Stimulated activated CD8-positive, alpha-beta memory T cell treated with anti-CD3 and anti-CD28 coated beads, Interleukin-7, amount 100 ng/mL, for 4 hours (primary cell): ENCODE data around the gene PPP2R2C.

Source experiments
- DNase-seq, 2 donors: peaks; one replicate each; pipeline ENCODE4 v3.0.0-alpha.2; 2020; ENCODE audit warnings: low read depth in 2 of 2

The PPP2R2C gene

DNA sequence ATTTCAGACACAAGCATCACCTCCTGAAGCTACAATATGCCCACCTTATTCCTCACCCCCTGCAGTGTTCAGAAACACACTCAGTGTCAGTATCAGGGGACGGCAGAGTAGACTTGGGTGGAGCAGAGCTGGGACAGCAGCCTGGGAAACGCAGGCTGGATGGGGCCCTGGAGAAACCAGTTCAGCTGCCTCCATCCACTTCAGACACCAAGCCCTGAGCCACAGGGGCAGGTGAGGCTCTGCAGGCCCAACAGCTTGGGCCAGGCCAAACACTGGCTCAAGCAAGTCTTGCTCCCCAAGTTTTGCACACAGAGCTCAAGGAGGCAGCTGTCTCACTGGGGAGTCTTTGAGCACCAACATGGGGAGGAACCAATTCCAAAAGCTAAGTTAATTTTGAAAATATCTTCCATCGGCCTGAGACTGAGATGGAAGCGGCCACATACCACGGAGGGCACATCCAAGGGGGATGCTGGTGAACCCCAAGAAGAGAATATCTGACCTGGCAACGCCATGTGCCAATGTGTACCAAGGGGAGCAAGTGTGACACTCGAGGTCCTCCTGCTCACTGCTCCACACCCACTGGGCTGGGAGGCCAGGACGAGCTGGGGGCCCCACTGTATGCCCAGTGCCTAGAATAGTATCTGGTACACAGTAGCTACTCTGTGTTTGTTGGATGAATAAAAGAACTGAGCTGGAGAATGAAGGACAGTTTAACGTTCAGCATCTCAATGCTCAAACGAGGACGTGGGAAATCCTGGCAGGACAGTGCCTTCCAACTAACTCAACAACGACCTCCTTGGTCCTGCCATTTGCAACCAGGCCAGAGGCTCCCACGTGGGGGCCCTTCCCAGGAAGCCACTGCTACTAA, 45.6 kb downstream of the PPP2R2C start:
- no peak for DNase-seq

DNA sequence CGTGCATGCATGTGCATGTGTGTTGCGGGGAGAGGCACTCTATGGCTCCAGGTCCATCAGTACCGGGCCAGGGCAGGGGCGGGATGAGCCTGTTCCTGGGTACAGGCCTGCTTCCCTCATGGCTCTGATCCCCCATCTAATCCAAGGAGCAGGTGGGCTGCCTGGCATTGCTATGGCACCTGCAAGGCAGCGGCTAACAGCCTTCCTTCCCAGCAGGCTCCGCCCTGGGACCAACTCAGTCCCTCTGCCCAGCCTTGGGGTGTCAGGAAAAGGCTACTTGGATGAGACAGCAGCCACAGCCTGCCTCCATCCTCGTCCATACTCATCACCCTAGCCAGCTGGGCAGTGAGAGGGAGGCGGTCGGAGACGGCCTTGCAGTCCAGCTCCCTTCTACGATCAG, 46.5 kb downstream of the PPP2R2C start:
- DNase-seq, result no peak

DNA sequence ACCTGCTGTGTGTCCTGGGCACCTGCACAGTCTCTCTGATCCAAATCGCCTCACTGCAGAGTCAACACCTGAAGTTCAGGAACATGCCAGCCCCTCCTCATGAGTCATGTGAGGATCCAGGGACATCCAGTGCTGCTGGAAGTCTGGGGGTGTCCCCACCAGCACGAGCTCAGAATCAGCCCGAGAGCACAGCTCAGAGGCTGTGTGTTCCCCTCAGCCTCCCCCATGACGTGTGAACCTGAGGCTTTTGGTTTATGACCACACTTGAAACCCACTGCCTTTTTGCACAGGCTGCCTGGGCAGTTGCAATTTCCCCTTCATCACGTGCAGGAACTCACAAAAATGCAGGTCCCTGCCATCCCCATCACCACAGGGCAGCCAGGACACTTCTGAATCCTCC, 47.1 kb downstream of the PPP2R2C start:
- DNase-seq, result no peak

DNA sequence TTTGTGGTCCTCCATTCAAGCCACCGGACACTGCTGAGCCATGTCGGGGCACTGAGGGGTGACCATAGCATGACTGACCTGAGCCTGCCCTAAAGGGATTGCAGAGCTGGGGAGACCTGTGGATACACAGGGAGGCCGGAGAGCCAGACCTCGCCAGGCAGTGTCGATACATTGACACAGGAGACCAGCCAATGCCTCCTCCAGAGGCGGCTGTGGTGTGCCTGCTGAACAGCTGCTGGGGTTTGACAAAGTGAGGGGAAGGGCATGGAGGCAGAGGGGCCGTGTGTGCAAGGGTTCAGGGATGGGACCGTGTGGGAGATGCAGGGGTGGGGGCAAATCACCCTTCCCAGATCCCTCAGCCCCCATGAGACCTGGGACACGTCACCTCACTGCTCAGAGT, 48.0 kb downstream of the PPP2R2C start:
- no peak for DNase-seq

DNA sequence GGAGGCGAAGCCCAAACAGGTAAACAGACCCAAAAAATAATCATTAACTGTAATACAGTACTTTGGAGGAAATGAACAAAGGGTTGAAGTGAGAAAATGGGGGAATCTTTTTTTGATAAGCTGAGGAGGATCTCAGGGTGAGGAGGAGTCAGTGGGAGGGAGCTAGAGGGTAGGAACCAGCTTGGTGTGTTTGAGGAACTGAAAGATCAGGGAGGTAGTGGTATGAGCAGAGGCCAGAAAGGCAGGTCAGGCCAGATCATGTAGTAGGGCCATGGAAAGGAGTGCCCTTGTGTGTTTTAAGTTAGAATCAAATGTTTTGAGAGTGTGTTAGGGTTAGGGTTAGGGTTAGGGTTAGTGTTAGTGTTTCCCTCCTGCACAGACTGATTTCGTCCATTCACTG, 48.8 kb downstream of the PPP2R2C start:
- DNase-seq, result no peak

DNA sequence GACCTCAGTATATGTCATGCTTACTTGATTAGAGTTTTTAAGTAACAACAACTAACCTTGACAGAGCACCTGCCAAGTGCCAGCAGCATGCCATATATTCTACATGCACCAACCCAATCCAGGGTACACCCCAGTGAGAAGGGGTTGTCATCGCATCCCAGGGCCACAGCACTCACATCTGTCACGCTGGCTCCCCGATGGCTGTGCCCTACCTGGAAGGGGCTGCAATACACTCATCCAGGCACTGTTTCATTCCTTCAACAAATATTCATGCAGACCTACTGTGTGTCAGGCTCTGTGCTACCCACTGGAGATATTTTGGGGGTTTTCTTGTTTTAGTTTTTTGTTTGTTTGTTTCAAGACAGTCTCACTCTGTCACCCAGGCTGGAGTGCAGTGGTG, 49.5 kb downstream of the PPP2R2C start:
- DNase-seq, result no peak

DNA sequence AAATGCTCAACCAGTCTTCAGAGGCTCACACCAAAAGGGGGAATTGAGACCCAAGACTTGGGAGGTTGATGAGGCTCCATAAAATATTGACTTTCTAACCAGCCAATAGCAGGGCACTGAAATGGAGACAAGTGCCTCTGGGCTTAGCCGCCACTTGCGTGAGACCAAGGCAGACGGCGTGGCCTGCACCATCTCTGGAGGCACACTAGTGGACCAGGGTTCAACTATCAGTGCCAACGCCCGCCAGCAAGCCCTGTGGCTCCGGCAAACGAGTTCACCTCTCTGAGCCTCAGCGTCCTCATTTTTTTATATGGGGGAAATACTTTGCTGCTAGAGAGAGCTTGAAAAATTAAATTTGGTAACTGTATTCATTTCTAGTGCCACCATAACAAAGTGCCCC, 50.3 kb downstream of the PPP2R2C start:
- DNase-seq, result no peak

DNA sequence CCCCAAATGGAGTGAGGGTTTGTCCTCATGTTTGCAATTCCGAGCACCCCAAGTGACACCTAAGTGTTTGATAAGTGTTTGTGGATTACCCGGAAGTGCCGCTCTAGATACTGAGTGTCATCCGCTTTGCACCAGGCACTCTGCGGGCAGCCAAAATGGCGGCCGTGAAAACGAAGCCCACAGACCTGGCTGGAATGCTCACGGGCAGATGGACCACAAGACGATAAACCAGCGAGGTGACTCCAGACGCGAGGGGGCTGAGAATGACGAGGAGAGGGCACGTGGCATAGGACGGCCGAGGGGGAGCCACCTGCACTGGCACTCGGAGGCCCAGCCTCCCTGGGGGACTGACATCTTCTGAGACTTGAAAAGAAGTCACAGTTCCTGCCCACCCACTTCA, 51.0 kb downstream of the PPP2R2C start:
- no peak for DNase-seq

DNA sequence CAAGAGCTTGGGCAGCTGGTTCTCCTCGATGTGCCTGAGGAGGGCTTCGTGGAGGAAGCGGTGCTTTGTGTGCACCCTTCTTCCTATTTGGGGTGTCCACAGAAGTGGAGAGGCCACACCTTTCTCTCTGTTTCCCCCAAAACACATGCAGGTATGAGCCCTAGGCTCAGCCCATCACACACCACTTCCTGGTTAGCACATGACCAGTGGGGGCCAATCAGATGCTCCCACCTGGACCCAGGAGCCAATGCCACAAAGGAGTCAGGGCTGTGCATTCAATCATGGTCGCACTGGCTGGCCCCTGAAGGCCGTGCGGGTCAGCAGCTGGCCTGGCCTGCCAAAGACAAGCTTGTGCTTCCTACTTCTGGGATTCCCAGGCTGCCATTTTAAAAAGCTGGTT, 51.4 kb downstream of the PPP2R2C start:
- no peak for DNase-seq

DNA sequence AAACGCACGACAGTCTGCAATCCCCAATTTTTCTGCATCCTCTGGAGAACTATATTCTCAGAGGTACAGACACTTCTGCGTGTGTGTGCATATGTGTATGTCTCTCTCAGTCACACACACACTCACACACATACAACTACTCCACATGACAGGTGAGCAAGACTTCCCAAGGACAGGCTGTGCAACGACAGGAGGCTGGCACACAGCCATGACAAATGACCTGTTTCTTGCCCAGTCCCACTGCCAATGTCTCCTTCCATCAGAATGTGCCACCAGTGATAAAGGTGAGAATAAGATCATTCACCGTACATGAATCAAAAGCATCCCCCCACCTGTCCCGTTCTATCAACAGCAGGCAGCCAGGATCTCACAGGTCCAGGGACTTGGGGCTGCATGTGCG, 52.4 kb downstream of the PPP2R2C start:
- DNase-seq, result no peak

DNA sequence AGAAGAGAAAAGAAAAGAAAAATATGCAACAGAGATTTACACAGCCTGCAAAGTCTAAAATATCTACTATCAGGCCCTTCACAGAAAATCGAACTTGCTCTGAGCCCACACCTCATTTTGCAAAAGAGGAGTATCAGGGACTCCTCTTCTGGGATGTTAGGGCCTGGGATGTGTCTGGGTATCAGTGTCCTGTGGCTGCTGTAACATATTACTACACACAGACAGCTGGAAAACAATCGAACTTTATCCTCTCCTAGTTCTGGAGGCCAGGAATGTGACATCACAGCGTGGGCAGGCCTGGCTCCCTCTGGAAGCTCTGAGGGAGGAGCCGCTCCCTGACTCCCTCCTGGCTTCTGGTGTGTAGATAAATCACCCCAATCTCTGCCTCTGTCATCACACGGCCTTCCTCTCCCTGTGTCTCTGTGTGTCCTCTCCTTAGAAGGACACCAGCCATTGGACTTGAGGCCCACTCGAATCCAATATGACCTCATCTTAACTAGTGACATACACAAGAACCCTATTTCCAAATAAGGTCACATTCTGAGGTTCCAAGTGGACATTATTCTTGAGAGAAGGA, 52.9 kb downstream of the PPP2R2C start:
- DNase-seq, result no peak

DNA sequence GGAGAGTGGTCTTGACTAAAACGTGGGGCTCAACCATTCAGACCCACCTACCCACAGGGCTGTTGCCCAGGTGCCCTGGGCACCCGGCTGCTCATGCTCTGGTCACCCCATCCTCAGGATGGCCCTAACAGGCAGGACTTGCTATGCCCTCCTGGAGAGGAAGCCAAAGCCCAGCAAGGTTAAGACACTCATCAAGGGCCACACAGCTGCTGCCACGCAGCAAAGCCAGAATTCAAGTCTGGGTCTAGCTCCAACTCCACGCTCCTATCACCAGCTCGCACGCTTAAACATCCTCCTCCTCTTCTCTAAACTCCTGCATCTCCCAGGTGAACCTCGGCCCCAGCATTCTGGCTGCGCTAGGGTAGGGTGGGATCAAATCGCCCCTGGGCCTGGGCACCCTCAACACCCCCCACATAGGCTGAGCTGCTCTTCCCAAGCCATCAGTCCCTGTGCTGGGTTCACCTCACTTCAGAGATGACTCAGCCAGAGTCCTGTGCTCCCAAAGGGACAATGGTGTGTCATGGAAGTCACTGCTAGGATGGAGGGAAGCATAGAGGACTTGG, 54.1 kb downstream of the PPP2R2C start:
- DNase-seq, result no peak

DNA sequence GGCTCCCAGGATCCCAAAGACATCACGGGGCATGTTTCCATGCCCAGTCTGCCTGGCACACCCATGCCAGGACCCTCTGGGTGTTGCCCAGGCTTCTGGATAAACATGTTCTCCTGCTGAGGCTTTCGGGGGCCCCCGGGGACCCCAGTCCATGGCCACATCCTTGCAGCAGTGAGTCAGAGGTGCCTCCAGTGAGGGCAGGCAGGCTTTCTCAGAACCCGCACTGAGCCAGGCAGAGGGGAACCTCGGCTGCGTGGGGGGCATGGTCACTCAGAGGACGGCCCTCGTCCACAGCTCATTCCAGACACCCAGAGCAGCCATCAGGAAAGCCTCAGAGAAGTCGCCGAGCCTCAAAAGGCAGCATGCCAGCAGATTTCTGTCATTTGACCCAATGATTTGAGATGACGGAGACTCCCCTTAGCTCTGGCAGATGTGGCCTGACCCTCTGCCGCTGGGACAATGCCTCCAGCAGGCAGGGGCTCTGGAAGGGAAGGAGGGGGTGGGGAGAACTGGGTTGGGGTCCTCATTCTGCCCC, 54.8 kb downstream of the PPP2R2C start:
- DNase-seq, result no peak

DNA sequence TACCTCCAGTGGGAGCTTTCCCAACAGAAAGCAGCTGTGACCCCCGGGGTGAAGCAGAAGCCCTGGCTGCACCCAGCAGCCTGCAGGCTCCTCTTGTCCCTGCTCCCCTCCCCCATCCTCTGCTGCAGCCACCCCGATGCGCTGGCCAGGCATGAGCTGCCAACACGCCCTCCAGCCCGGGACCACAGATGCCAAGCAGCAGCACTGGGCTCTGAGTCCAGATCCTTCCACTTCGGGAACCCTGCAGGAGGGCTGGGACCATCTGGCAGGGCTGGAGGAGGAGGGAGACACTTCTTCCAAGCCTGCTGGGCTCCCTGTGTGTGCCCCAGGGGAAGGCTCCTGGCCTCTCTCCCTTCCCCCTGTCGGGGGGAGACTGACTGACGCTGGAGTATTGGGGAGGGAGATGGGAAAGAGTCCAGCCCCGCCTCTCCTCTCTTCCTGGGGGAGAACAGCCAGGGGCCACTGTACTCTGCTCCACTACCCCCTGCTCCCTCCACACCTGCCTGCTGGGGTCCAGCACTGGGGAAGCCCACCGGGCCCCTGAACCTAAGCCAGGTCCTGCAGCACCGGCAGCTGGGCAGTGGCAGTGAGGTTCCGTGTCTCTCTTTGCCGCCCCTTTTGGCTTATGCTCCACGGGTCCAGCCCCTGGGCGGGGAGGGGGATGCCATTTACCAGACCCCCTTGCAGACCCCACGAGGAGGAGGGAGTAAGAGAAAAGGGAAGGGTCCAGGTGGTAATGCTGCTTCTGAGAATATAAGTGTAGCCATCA, 55.7 kb downstream of the PPP2R2C start:
- DNase-seq, result no peak

DNA sequence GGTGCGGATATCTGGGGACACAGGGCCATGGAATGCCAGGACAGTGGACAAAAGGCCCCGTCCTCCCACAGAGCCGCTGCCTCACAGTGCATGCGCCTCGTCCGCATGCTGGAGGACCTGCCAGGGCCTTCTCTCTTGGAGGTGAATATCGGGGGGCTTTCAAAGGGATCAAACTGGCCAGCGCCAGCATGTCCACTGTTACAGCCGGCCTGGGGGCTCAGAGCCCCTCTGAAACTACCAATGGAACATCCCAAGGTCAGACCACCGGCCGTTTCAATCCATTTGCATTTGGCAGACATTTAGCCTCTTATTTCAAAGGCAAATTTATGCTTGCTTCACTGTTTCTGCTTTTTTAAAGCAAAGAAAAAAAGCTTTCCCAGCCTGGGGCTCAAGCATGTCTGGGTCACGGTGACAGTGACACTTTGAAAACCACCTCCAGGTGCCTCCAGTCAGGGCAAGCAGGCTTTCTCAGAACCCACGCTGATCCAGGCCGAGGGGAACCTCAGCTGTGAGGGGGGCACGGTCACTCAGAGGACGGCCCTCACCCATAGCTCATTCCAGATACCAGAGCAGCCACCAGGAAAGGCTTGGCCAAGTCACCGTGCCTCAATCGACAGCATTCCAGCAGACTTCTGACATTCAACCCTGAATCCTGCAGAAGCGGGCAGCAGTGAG, 57.2 kb downstream of the PPP2R2C start:
- no peak for DNase-seq

DNA sequence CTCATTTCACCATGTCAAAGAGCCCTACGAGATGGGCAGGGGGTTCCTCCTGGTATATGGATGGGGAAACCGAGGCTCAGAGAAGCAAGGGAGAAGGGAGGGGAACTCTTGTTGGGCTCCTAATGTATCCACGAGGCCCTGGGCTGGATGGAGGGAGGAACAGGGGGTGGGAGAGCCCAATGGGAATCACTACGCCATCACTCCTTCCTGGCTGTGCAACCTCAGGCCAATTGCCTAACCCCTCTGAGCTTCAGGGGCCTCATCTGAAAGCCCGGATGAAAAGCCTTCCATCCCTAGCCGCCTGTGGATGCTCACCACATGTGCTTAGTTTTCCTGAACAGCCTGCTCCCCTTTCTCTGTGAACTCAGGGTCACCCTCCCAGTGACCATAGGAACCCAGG, 57.8 kb downstream of the PPP2R2C start:
- DNase-seq, result no peak

DNA sequence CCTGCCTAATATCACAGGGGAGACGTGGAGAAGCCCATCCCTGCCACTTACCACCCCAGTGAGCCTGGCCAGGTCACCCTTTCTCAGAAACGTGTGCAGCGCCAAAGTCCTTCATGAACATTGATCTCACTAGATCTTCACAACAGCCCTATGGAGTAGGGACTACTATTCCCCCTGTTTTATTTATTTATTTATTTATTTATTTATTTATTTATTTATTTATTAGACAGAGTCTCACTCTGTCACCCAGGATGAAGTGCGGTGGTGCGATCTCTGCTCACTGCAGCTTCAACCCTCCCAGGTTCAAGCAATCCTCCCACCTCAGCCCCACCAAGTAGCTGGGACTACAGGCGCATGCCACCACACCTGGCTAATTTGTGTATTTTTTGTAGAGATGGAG, 61.8 kb downstream of the PPP2R2C start:
- DNase-seq, result no peak

DNA sequence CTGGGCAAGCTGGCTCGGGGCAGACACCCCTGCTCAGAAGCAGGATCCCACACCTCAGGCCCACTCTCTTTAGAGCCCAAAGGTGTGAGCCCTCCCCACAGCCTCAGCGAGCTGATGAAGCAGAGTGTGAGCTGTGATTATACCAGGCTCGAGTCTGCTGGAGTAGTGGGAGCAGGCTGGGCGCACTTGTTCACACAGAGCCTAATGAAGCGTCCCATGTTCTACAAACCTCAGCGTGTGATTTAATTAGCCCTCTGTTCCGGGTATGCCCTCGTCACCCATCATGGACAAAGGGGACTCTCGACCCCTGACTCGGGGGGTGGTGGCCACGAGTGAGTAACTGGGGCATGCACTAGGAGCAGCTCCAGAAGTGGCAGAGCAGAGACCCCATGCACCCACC, 62.3 kb downstream of the PPP2R2C start:
- DNase-seq, result no peak

DNA sequence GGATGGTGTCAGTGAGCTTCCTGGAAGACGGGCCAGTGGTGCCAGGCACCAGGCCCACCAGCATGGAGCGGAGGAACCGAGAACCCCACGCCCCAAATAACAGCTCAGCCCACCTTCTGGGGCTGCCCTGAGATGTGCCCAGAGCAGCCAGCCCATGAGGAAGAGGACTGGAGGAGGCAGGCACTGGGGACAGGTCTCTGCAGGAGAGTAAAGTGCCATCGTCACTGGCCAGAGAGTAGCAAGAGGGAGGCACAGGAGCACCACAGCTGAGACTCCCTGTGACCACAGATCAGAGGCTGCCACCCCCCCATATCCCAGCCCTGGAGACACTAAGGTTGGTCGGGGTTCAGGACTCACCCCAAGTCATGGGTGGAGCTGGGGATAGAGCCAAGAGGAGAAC, 63.0 kb downstream of the PPP2R2C start:
- no peak for DNase-seq

DNA sequence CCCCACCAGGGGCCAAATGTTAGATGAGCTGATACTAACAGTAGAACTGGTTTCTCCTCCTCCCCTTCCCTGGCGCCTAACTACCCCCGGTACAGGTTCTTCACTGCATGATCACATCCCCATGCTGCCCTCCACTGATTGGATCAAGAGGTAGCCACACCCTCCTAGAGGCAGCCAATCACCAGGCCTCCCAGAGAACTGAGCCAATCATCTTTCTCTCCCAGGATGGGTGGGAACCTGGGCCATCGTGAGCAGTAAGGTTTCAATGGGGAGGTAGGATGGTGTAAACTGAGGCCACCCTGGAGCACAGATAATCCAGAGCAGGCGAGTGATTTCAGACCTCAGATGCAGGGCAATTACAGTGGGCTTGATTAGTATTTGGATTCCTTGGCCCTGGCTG, 64.2 kb downstream of the PPP2R2C start:
- DNase-seq, result no peak

DNA sequence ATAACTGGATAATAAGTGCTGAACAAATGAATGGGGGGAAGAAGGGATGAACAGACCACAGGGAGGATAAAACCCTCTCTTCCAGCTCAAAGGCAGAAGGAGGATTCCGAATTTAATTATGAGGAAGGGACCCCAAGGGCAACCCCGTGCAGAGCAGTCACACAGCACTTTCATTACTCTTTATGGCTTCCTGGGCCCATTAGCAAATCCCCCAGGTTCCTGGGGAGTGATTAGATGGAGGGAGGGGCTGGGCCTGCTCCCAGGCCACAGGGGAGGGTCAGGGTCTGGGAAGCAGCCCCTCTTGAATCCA, 67.1 kb downstream of the PPP2R2C start:
- no peak for DNase-seq
